CD4-positive, alpha-beta T cell treated with Interleukin-17A for 1 hour (primary cell): ENCODE results near the gene KLHL29.
"Not testable (repeated sequence)": the region's sequence is repeated elsewhere in the genome, so short reads cannot be mapped to it uniquely, and the experiment has no call there.

Source experiments
- DNase-seq: peaks from one replicate; pipeline ENCODE4 v3.0.0-alpha.2; 2020

The KLHL29 gene

DNA sequence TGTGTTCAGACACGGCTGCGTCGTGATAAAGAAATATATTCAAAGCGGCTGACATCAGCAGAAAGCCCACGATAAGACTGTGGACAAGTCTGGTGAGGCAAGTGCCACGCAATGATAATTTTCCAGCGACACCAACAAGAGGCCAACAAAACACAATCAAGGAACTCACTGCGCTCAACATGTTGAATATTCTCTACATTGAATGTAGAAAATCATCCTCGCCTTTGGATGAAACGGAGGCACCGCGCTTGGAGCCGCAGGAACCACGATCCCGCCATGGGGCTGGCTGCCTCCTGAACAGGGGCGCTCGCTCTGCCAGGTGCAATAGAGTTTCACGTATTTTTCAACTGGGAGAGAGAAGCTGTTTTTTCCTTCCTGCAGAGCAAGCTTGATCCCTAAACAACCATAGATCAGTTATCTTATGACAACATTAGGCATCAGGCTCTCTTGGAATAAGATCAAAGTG, 321.7 kb downstream of the KLHL29 start:
- no peak for DNase-seq

DNA sequence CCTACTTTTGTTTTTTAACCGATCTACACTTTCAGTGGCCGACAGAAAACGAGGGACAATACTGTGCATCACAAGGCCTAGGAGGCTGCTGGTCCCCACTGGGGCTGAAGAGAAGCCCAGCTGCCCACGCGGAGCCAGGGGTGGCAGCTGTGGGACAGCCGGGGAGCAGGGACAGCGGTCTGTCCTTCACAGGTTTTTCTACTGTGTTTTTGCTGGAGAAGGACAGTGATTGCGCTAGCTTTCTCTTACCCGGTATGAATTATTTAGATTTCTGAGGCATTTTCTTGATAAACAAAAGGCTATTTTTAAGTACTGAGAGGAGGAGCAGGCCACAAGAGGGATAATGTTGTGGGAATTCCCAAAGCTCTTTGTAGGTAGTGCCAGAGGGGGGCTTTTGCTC, 322.1 kb downstream of the KLHL29 start:
- DNase-seq: no peak

DNA sequence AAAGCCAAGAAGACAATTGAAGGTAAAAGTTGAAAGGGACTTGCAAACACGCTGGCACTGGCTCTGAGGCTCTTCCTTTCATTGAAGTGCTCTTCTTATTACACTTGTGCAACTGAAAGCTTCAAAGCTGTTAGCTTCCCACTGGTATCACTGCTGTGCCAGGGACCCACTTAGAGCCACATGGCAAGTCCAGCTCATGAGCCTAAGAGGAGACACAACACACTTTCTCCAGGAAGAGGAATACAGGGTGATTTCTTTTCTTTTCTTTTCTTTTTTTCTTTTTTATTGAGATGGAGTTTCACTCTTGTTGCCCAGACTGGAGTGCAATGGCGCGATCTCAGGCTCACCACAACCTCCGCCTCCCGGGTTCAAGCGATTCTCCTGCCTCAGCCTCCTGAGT, 323.8 kb downstream of the KLHL29 start:
- DNase-seq: no peak

DNA sequence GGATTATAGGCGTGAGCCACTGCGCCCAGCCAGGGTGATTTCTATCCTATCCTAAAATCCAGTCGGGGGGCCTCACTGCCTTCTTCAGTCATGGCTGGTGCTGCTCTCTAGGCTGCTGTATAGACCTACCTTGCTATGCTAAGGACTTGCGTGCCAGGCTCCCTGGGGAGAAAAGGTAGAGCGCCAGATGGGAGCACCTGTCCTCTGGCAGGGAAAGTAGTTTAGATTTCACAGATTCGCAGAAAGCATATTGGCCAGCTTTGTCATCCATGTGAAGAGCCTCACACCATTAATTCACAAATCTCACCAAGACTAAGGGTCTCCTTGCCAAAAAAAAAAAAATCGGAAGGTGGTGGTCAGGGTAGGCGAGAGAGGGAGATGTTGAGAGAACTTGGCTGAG, 324.3 kb downstream of the KLHL29 start:
- DNase-seq: no peak

DNA sequence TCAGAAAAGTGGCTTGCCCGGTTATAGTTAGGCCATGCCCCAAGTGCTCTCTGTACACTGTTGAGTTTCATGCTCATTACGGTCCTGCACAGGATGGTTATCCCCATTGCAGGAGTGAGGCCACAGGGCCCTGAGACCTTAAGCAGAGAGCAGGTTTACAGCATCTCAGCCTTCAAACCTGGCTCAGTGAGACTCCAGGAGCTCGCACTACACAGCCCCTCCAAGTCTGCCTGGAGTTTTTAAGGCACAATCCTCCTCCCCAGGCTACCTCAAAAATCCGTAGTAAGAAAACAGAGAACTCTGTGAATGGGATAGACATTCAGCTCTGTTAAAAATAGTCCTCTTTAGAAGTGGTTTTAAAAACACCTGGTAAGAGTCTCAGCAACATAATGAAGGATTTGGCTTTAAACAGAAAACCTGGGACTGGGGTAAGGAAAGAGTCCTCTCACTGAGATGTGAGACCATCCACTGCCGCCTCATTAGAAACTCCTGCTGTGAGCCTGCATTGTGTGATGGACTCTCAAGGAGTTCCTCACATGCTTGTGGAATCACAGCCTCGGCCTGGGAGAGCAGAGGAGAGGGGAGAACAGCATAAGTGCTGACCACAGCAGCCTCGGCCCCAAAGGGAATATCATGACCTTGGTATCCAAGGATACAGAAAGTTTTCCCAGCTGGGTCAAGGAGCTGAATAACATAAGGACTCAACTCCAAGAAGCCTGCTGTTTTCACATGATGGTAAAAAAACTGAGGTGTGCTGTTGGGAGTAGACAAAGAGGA, 327.2 kb downstream of the KLHL29 start:
- no peak for DNase-seq

DNA sequence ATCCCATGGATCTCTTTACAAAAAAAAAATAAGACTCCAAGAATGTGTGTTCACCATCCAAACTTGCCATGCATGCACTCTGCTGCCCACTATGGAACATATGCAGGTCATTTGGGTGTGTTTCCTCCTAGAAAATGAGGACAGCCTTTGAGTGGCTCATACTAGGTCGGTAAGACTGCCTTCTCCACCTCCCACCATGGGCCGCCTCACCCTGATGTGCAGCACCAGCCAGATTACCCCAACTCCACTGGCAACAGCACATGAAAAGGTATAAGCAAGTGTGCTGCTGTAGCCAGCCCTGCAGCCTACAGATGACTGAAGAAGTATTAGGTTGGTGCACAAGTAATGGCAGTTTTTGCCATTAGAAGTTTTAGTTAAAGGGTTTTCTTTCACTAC, 327.8 kb downstream of the KLHL29 start:
- DNase-seq: no peak

DNA sequence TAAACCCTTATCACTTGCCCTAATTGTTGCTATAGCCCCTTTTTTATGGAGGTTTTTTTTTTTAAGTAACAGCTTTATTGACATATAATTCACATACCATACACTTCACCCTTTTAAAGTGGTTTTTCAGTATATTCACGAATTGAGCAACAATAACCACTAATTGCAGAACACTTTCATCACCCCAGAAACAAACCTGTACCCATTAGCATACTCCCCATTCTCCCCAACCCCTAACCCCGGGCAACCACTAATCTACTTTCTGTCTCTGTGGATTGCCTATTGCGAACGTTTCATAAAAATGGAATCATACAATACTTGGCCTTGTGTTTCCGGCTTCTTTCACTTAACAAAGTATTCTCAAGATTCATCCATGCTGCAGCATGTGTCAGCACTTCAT, 328.4 kb downstream of the KLHL29 start:
- no peak for DNase-seq

DNA sequence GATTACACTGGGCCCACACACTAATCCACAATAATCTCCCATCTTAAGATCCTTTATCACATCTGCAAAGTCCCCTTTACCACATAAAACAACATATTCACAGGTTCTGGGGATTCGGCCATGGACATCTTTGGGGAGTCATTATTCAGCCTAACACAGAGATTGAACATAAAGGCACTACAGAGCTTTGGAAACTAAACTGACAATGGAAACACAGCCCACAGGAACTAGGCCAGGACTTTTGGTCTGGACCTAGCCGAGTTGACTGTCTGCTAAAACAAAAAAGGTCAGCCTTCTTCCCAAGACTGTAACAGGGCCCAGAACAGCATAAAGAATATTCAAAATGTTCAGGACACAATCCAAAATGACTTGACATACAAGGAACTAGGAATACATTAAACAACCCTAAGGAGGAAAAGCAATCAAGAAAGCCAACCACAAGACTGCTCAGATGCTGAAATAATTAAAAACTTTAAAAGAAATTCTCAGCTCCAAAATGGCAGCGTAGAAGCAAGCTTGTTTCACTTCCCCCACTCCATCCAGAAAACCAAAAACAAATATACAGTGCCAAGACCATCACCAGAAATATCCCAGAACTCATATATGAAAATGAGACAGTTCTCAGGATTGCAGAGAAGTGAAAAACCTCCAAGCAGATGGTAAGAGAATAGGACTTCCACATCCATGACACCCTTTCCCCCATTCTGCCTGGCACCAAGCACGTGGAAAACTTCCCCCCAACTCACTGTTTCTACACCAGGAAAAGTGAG, 334.1 kb downstream of the KLHL29 start:
- no peak for DNase-seq

DNA sequence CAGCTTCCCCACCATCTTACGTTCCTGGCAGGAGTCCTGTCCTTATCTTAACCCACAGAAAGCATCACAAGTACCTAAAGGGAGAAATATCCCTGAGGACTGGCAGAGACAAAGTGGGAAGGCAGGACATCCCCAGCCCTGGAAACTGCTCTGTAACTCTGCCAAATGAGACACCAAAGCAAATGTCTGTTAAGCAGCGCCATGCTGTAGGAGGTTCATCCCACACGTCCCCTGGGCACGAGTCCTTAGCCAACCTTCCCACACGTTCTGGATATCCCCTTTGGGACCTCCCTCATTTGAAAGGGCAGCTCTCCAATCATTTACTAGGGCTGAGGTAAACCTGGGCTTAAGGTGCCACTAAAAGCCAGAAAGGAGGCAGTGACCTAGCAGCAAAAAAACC, 334.7 kb downstream of the KLHL29 start:
- DNase-seq: no peak

DNA sequence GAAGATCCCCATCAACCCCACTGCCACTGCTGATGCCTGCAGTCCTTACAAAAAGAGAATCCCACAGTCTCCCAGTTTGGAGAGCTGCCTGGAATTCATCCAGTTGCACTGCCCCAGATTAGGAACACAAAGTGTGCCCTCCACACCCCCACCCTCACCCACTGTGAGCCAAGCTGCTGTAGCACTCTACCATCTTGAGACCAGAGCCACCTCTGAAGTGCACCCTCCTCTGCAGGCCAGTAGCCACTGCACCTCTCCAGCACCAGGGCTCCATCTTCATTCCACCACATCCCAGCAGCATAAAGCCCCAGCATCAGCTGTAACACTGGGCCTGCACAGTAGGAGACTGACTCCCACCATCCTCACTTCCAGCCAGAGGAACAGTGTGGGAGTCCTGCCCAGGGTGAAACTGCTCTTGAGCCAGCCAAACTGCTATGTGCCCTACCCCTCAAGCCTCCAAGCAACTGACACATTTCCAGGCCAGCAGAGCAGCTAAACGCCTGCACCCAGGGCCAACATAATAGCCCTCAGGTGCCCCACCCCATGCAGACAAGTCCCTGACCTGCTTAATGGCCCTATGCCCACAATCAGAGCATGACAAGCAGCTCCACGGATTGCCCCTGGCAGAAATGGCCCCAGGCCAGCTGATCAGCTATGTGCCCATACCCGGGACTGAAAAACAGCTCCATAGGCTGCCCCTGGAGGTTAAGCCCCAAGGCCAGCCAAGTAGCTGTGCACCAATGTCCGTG, 335.9 kb downstream of the KLHL29 start:
- no peak for DNase-seq

DNA sequence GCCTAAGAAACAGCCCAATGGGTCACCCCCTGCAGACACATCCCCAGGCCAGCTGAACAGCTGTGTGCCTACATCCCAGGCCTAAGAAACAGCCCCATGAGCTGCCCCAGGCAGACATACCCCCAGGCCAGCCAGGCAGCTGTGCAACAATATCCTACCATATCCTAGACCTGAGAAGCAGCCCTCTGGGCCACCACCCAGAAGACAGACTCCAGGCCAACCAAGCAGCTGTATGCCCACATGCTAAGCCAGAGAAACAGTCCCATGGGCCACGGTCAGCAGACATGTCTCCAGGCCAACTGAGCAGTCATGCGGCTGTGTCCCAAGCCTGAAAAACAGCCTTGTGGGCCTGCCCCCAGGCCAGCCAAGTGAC, 336.5 kb downstream of the KLHL29 start:
- no peak for DNase-seq

DNA sequence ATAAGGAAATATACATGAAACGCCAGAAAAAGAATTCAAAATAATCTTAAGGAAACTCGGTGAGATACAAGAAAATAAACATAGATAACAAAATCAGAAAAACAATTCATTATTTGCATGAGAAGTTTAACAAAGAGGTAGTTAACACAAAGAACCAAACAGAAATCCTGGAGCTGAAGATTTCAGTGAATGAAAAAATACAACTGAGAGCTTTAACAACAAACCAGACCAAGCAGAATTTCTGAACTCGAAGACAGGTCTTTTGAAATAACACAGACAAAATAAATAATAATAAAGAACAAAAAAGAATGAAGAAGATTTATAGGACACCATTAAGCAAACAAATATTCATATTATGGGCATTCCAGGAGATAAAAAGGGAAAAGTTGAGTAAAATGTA, 337.3 kb downstream of the KLHL29 start:
- DNase-seq: no peak

DNA sequence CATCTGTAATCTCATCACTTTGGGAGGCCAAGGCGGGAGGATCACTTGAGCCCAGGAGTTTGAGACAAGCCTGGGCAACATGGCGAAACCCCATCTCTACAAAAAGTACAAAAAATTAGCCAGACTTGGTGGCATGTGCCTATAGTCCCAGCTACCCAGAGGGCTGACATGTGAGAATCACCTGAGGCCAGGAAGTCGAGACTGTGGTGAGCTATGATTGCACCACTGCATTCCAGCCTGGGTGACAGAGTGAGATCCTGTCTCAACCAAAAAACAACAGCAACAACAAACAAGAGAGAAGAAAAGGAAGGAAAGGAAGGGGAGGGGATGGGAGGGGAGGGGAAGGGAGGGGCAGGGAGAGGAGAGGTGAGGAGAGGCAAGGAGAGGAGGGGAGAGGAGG, 338.1 kb downstream of the KLHL29 start:
- DNase-seq: not testable (repeated sequence)

DNA sequence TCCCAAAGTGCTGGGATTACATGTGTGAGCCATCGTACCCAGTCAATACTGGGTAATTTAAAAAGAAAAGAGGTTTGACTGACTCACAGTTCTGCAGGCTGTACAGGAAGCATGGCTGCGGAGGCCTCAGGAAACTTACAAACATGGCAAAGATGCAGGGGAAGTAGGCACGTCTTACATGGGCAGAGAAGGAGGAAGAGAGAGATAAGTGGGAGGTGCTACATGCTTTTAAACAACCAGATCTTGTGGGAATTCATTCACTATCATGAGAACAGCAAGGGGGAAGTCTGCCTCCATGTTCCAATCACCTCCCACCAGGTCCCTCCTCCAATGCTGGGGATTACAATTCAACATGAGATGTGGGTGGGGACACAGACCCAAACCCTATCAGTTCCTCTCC, 349.4 kb downstream of the KLHL29 start:
- no peak for DNase-seq

DNA sequence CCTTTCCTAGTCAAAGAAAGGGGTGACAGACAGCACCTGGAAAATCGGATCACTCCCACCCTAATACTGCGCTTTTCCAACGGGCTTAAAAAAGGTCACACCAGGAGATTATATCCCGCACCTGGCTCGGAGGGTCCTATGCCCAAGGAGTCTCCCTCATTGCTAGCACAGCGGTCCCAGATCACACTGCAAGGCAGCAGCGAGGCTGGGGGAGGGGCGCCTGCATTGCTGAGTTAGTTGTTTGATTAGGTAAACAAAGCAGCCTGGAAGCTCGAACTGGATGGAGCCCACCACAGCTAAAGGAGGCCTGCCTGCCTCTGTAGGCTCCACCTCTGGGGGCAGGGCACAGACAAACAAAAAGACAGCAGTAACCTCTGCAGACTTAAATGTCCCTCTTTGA, 351.8 kb downstream of the KLHL29 start:
- DNase-seq: not testable (repeated sequence)

DNA sequence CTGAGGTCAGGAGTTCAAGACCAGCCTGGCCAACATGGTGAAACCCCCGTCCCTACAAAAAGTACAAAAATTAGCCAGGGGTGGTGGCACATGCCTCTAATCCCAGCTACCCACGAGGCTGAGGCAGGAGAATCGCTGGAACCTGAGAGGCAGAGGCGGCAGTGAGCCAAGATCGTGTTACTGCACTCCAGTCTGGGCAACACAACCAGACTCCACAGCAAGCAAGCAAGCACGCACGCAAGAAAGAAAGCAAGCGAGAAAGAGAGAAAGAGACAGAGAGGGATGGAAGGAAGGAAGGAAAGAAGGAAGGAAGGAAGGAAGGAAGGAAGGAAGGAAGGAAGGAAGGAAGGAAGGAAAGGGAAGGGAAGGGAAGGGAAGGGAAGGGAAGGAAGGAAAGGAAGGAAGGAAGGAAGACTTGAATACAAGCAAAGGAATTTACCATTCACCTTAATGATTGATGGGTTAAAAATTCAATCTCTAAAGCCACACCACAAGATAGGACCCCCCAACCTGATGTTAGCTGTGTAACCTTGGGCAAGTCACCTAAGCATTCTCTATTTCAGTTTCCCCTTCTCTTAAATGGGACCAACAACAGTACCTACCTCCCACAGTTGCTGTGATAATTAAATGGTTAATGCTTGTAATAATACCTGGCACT, 360.2 kb downstream of the KLHL29 start:
- no peak for DNase-seq

DNA sequence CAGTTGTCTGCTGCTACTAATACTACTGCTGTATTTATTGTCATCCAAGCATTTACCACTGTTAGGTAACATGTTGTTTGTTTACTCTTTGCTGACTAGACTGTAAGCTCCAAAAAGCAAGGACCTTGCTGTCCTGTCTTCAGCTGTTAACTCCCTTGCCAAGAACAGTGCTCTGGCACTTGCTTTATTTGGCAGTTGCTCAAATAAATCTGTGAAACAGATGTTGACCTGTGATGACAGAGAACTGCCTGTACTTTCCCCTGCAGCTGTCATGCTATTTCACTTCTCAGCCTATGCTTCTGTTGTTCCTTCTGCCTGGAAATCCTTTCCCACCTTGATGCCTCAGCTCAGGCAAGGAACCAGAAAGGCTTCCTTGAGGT, 360.7 kb downstream of the KLHL29 start:
- no peak for DNase-seq

DNA sequence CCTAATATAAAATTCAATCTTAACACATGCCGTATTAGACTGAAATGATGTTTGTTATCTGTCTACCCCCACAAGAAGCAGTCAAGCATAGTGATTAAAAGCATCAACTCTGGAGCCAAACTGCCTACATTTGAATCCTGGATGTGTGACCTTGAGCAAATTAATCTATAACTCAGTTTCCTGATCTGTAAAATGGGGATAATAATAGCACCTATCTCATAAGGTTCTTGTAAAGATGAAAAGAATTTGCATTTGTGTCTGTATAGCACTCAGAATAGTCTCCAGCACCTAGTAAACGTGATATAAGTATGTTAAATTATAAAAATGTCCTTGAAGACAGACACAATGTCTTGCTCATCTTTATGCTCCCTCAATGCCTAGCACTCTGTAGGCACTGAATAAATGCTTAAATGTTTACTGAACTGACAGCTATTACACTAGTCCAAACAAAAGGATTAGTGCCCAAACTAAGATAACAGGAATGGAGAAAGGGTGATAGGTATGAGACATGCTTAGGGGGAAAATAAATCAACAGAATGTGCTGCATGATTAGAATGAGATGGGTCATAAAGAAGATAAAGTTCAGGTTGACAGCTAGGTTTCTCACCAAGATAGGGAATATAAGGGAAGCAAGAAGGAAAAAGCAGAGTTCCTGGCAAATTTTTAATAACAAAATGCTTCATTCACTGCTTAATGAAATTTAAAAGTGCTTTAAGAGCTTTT, 361.3 kb downstream of the KLHL29 start:
- DNase-seq: no peak

DNA sequence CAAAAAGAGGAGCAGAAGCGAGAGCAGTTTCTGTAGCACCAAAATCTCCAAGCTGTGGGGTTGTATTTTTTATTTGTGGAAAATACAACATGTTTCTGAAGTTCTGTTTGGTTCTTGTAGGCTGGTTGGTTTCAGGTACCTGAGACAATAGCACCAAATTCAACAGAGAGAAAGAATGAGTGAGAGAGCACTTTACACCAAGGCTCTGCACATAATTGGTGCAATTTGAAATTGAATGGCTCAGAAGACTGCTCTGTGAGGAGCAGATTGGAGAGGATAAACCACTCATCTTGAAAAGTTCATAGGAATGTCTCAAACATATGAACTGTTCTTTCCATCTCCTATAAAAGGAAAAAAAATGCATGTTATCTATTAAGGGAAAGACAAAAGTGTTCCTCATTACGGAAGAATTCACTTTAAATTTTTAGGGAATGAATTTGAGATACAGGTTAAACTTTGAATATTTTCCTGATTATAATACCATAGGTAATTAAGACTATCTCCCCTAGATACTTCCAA, 366.8 kb downstream of the KLHL29 start:
- DNase-seq: no peak

DNA sequence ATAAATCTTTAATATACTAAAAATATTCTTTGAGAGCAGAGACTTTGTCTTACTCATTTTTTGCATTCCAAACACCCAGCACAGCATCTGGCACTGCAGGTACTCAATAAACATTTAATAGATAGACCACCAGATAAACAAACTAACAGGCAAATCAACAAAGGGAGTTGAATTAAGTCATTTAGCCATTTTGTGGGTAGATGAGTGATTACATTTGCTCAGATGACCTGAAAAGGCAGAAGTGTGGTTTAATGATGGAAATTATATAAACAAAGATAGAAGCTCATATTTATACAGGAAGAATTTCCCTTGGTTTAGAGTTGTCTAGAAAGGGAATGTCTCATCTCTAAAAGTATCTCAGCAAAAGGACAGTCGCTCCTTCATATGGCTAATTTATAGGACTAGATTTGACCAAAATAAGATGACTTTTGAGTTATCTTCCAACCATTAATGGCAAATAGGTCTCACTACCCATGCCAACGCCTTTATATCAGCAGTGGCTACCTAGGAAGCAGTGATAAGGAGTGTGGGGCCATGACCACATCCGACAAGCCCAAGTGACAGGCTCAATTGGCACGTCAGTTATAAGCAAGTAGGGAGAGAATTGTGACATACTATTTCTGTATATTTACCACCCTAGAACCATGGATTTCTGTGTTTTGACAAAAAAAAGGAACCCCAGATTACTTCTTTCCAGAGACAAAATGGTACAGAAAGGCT, 368.5 kb downstream of the KLHL29 start:
- DNase-seq: no peak

DNA sequence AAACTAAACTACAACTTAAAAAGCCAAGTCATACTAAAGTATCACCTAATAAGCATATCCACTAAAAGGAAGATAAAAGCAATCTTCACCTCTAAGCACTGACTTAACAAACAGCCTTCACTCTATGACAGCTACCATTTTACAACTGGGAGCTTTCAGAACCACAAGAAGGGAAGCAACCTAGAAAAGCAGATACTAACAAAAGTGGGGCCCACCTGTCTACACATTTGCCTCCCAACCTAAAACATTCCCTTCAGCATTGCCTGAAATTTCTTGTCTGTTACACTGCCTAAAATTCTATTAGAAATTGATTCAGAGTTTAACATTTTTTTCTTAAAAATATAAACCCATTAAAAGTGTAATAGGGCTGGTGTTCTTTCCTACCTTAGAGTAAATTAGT, 370.0 kb downstream of the KLHL29 start:
- DNase-seq: no peak
